ENCODE data around the gene ROBO1. TPM values are rescaled to one million over a fixed set of nuclear protein-coding genes. Genes with fewer than 3 reads are reported as not detected.

The ROBO1 gene
- total RNA-seq, 1 donor from 2014 or later, result 250 TPM

- TF ChIP-seq, protein P1, sequence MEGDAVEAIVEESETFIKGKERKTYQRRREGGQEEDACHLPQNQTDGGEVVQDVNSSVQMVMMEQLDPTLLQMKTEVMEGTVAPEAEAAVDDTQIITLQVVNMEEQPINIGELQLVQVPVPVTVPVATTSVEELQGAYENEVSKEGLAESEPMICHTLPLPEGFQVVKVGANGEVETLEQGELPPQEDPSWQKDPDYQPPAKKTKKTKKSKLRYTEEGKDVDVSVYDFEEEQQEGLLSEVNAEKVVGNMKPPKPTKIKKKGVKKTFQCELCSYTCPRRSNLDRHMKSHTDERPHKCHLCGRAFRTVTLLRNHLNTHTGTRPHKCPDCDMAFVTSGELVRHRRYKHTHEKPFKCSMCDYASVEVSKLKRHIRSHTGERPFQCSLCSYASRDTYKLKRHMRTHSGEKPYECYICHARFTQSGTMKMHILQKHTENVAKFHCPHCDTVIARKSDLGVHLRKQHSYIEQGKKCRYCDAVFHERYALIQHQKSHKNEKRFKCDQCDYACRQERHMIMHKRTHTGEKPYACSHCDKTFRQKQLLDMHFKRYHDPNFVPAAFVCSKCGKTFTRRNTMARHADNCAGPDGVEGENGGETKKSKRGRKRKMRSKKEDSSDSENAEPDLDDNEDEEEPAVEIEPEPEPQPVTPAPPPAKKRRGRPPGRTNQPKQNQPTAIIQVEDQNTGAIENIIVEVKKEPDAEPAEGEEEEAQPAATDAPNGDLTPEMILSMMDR (IDR thresholded peaks at IDR 0.05; ENCODE audit: unreplicated experiment), result no peak
- Mint-ChIP-seq H3K9me3 (ENCODE audit: unreplicated experiment) (no peaks in the 10 kb centered on the region), H3K27me3 (ENCODE audit: unreplicated experiment) (no peaks in the 10 kb centered on the region), H3K36me3 (ENCODE audit: low read depth, unreplicated experiment) (no peaks in the 10 kb centered on the region), H3K4me1 (ENCODE audit: unreplicated experiment) (no peaks in the 10 kb centered on the region), H3K27ac (ENCODE audit: unreplicated experiment) (no peak overlapping the region), H3K4me3 (ENCODE audit: unreplicated experiment) (no peak overlapping the region)
- DNase-seq (ENCODE audit: low spot score), result no peak
These were observed 287.1 kb downstream of the ROBO1 start for GRCh38 chr3:79480746-79481145.

DNA sequence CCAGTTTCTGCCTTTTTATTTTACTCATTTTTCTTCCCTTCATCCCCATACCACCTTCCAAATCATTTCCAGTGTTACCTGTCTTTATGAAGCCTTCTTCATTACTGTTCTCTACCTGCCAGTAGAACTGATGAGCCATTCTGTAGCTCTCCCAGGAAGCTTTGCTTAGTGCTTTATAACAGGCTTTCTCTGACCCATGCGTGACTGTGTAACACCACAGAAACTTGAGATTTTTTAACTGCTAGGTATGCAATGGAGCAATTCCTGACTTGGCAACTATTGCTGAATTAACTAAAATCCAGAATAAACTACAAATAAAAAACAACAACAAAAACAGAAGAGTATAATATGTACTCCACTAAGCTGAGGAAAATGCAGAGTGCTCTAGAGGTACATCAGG is 289.2 kb downstream of the ROBO1 start:
- H3K36me3 Mint-ChIP-seq (ENCODE audit: low read depth, unreplicated experiment), result no peaks in the 10 kb centered on the region
- no peak overlapping the region for H3K4me3 Mint-ChIP-seq (ENCODE audit: unreplicated experiment)
- TF ChIP-seq, protein P1 (IDR thresholded peaks at IDR 0.05; ENCODE audit: unreplicated experiment), result no peak
- no peaks in the 10 kb centered on the region for H3K27me3 Mint-ChIP-seq (ENCODE audit: unreplicated experiment)
- no peaks in the 10 kb centered on the region for H3K9me3 Mint-ChIP-seq (ENCODE audit: unreplicated experiment)
- no peak for DNase-seq (ENCODE audit: low spot score)
- no peaks in the 10 kb centered on the region for H3K4me1 Mint-ChIP-seq (ENCODE audit: unreplicated experiment)
- no peak overlapping the region for H3K27ac Mint-ChIP-seq (ENCODE audit: unreplicated experiment)

GRCh38 chr3:79477242-79477641 is 290.6 kb downstream of the ROBO1 start:
- no peaks in the 10 kb centered on the region for H3K36me3 Mint-ChIP-seq (ENCODE audit: low read depth, unreplicated experiment)
- no peak for DNase-seq (ENCODE audit: low spot score)
- no peaks in the 10 kb centered on the region for H3K9me3 Mint-ChIP-seq (ENCODE audit: unreplicated experiment)
- H3K27ac Mint-ChIP-seq (ENCODE audit: unreplicated experiment), result no peak overlapping the region
- no peaks in the 10 kb centered on the region for H3K4me1 Mint-ChIP-seq (ENCODE audit: unreplicated experiment)
- TF ChIP-seq, protein P1 (IDR thresholded peaks at IDR 0.05; ENCODE audit: unreplicated experiment), result no peak
- no peaks in the 10 kb centered on the region for H3K27me3 Mint-ChIP-seq (ENCODE audit: unreplicated experiment)
- H3K4me3 Mint-ChIP-seq (ENCODE audit: unreplicated experiment), result no peak overlapping the region

- no peak for DNase-seq (ENCODE audit: low spot score)
- no peaks in the 10 kb centered on the region for H3K27me3 Mint-ChIP-seq (ENCODE audit: unreplicated experiment)
- H3K9me3 Mint-ChIP-seq (ENCODE audit: unreplicated experiment), result no peaks in the 10 kb centered on the region
- TF ChIP-seq, protein P1 (IDR thresholded peaks at IDR 0.05; ENCODE audit: unreplicated experiment), result no peak
- H3K27ac Mint-ChIP-seq (ENCODE audit: unreplicated experiment), result no peak overlapping the region
- no peaks in the 10 kb centered on the region for H3K36me3 Mint-ChIP-seq (ENCODE audit: low read depth, unreplicated experiment)
- no peaks in the 10 kb centered on the region for H3K4me1 Mint-ChIP-seq (ENCODE audit: unreplicated experiment)
- no peak overlapping the region for H3K4me3 Mint-ChIP-seq (ENCODE audit: unreplicated experiment)
These were observed 293.8 kb downstream of the ROBO1 start for GRCh38 chr3:79473993-79474392.

DNA sequence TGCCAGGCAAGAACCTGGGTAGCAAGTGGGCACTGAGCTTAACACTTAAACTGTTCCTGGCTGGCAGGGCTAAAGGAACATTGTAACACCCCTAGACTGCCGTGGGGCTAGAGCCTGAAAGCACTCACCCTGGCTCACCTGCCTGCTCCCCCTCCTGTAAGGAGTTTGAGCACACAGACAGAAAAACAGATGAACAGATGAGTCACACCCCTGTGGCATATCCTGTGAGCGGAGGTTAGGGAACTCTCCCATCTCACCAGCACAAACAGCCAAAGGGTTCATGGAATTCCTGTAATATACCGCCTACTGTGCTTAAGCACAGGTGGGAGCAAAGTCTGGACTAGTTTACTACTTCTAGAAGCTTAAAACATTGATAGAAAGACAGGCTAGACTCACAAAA is 300.1 kb downstream of the ROBO1 start:
- DNase-seq (ENCODE audit: low spot score), result no peak
- TF ChIP-seq, protein P1 (IDR thresholded peaks at IDR 0.05; ENCODE audit: unreplicated experiment), result no peak
- Mint-ChIP-seq H3K36me3 (ENCODE audit: low read depth, unreplicated experiment) (no peaks in the 10 kb centered on the region), H3K4me3 (ENCODE audit: unreplicated experiment) (no peak overlapping the region), H3K27me3 (ENCODE audit: unreplicated experiment) (no peaks in the 10 kb centered on the region), H3K27ac (ENCODE audit: unreplicated experiment) (no peak overlapping the region), H3K4me1 (ENCODE audit: unreplicated experiment) (no peaks in the 10 kb centered on the region), H3K9me3 (ENCODE audit: unreplicated experiment) (no peaks in the 10 kb centered on the region)

Measured in endothelial cell (in vitro differentiated cells).